Renal cortical epithelial cell (primary cell): Measurements from ENCODE around the gene PTPN3. TPM values are rescaled to one million over a fixed set of nuclear protein-coding genes. Genes with fewer than 3 reads are reported as not detected.
"Not testable (repeated sequence)": the region's sequence is repeated elsewhere in the genome, so short reads cannot be mapped to it uniquely, and the experiment has no call there.

ENCODE experiments used
- DNase-seq: peaks from one replicate; pipeline ENCODE4 v3.0.0-alpha.2; 2011; ENCODE audit warnings: low read depth
- total RNA-seq: library from RNA; depleted of rRNA; stranded (reverse); fragments of >200 nt; gene quantifications from 2 replicates; pipeline ENCODE4 v1.2.3, GENCODE V29; 2014

Gene PTPN3
- total RNA-seq, result 18.8 and 43.5 TPM in 2 replicates

DNA sequence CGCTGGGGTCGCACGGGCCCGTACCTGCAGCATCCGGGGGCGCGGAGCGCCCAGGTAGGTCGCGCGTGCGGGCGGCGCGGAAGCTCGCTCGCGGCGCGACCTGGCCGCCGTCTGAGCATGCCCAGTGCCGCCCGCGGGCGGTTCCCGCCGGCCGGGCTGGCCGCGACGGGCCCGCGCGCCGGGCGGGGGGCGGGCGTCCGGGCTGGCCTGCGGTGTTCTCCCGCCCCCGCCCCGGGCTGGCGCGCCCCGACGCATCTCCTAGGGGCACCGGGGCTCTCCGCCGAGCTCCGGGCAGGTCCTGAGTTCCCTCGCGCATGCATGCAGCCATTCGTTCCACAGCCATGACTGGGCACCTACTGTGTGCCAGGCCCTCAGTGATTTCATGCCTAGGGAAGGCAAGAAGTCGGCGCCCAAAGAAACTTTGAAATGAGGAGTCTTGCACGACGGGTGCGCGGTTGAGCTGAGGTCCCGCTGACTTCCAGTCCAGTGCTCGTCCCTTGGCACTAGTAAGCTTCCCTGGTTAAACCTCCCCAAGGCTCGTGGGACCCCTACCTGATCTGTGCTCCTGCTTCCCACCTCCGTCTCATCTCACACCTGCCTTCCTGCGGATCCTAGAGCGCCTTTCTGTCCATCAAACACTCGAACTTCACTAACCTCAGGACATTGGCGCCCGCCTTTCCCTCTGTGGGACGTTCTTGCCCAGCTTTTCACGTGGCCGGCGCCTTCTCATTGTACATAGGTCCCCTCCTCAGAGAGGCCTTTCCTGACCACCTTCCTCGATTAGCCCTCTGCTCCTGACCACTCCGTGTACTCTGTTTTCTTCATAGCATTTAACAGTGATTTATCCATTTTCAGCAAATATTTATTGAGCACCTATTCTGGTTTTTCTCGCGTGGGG, at the start of gene PTPN3:
TSS of gene PTPN3 (minus strand) at position 113 of the 898 bp plus-strand sequence. CDS start 34,873 bp downstream, outside the sequence.
- DNase-seq, result no peak

DNA sequence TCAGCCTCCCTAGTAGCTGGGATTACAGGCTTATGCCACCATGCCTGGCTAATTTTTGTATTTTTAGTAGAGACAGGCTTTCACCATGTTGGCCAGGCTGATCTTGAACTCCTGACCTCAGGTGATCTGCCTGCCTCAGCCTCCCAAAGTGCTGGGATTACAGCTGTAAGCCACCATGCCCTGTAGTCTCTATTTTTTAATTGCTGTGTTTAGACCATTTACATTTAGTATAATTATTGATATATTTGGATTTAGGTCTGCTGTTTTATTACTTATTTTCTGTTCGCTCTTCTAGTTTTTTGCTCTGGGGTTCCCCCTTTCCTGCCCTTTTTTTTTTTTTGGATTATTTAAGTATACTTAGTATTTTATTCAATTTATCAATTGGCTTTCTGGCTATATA, 46.8 kb upstream of the PTPN3 start:
- DNase-seq, result not testable (repeated sequence)

DNA sequence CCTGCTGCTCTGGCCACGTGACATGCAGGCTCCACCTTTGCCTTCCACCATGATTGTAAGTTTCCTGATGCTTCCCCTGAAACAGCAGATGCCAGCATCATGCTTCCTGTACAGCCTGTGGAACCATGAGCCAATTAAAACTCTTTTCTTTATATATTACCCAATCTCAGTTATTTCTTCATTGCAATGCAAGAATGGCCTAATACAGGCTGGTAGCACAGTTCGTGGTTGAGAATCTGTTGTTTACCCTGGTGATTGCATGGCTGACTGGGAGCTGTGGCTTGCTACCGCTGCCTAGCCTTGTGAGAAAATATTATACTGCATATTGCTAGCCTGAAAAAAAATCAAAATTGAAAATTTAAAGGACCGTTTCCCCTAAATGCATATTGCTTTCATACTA, 44.8 kb upstream of the PTPN3 start:
- DNase-seq, result peak; percentile 22

GRCh38 chr9:109538346-109538745, 40.2 kb upstream of the PTPN3 start:
- DNase-seq, result peak; percentile 28

GRCh38 chr9:109537288-109537687, 39.2 kb upstream of the PTPN3 start:
- DNase-seq, result no peak

GRCh38 chr9:109536859-109537258, 38.8 kb upstream of the PTPN3 start:
- DNase-seq, result no peak

DNA sequence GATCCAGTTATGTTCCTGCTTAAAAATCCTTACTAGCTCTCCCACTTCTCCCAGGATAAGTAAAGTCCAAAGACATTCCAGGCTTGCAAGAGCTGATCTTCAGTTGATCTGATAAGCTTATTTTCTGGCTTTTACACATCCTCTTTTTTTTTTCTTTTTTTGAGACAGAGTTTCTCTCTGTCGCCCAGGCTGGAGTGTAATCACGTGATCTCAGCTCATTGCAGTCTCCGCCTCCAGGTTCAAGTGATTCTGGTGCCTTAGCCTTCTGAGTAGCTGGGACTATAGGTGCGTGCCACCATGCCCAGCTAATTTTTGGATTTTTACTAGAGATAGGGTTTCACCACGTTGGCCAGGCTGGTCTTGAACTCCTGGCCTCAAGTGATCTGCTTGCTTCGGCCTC, 37.3 kb upstream of the PTPN3 start:
- DNase-seq, result no peak

DNA sequence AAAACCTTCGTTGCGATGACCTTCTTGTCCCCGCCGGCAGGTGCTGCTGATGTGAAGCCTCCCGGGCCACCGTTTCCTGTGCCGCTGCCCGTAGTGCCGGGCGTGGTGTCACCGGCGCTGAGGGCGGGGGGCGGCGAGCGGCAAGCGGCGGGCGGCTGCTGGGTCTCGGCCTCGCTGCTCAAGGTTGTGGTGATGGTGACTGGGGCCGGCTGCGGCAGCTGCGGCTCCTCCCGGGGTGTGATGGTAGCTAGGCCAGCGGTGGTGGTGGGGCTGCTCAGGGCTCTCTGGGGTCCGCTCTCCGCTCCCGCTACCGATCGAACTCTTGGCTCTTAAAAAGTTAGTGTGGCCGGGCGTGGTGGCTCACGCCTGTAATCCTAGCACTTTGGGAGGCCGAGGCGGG, 36.0 kb upstream of the PTPN3 start:
- DNase-seq, result no peak

GRCh38 chr9:109532652-109533051, 34.5 kb upstream of the PTPN3 start:
- not testable (repeated sequence) for DNase-seq

GRCh38 chr9:109522106-109522505, 24.0 kb upstream of the PTPN3 start:
- DNase-seq, result no peak

GRCh38 chr9:109520475-109521132, 22.5 kb upstream of the PTPN3 start:
- peak; percentile 78 for DNase-seq

GRCh38 chr9:109519366-109519765, 21.3 kb upstream of the PTPN3 start:
- no peak for DNase-seq

DNA sequence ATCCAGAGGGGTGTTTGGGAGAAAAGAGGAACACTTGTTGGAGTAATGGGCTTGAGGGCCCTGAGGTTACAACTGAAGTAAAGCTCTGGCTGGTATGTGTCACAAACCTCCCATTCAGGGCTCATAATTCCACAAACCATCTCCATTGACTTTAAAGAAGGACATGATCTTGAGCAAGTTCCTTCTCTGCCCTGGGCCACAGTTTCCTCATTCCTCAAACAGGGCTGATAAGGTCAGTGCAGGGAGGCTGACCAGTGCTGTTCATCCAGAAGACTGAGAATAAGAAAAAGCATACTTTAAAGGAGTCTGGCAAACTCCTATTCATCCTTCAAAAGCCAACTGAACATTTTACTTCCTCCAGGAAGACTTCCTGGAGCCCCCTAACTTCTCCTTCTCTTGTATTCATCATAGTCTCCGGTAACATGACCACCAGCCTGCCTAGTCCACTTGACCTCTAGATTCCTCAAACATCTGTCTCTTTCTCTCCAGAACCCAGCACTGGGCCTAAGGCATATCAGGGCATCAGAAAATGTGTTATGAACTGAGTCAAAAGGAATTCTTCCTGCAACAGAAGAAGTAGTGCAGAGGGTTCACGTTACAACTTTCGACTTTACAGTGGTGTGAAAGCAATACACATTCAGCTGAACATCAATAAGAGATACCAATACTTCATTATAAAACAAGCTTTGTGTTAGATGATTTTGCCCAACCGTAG, 20.7 kb upstream of the PTPN3 start:
- no peak for DNase-seq

DNA sequence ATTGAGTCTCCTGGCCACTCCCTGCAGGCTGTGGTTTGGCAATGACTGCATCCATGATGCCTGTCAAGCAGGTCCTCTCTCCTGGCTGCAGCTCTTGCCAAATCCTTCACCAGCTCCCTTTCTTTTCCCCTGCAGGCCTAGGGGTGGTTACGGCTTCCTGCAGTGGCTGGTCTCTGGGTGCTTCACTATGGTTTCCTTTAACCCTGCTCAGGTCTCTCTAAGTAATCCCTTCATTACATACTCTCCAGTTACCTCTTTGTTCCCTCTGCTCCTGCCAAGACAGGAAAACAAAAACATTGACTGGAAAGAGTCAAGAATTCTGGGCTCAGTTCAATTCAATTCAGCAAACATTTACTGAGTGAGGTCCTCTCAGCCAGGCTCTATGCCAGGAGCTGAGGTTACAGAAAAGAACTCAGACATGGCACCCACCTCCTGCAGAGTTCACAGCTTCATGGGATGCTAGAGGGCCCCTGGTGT, 19.8 kb upstream of the PTPN3 start:
- DNase-seq, result peak; percentile 68

- DNase-seq, result no peak
Observed at GRCh38 chr9:109513871-109514270, 15.8 kb upstream of the PTPN3 start.

- no peak for DNase-seq
Observed at GRCh38 chr9:109512170-109512756, 14.2 kb upstream of the PTPN3 start.

DNA sequence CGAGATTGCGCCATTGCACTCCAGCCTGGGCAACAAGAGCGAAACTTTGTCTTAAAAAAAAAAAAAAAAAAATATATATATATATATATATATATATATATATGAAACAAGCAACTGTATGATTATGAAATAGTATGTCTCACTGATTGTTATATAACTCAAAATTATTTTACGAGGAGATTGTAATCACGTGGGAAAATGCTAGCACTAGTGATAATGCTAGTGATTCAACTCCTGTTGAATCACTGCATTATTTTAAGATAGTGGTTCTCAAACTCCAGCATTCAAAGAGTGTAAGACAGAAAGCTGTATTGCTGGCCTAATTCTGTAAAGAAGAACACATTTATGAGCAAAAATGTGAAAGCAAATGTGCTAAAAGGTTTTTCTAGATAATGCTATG, 12.4 kb upstream of the PTPN3 start:
- no peak for DNase-seq

DNA sequence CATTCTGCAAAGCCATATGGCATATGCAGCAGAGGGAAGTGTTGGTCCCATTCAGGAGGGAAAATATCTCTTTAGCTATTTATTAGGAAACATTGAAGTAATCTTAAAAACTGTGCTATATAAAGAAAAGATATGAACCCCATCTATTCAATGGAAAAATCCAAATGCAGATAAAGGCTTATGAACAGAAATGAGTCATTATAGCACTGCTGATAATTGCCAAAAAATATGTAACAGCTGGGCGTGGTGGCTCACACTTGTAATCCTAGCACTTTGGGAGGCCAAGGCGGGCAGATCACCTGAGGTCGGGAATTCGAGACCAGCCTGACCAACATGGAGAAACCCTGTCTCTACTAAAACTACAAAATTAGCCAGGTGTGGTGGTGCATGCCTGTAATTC, 11.9 kb upstream of the PTPN3 start:
- DNase-seq, result not testable (repeated sequence)

GRCh38 chr9:109509611-109510010, 11.5 kb upstream of the PTPN3 start:
- DNase-seq, result no peak

DNA sequence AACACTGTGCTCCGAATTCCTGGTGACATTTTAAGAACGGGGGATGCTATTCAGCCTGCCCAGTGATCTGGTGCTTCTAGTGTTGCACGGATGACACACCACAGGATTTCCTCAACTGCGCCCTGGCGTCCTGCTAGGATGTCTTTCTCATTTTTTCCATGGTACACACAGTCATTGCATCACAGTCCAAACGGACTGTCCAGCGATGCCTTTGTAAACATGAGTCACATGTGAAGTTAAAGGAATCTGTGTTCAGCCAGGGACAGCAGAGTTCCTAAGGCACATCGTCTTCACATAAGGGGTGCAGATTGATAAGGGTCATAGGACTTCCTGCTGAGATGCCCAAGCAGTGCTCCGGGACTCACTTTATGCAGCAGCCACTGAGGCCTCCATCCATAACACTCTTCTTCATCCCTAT, 9.3 kb upstream of the PTPN3 start:
- DNase-seq, result peak; percentile 62

DNA sequence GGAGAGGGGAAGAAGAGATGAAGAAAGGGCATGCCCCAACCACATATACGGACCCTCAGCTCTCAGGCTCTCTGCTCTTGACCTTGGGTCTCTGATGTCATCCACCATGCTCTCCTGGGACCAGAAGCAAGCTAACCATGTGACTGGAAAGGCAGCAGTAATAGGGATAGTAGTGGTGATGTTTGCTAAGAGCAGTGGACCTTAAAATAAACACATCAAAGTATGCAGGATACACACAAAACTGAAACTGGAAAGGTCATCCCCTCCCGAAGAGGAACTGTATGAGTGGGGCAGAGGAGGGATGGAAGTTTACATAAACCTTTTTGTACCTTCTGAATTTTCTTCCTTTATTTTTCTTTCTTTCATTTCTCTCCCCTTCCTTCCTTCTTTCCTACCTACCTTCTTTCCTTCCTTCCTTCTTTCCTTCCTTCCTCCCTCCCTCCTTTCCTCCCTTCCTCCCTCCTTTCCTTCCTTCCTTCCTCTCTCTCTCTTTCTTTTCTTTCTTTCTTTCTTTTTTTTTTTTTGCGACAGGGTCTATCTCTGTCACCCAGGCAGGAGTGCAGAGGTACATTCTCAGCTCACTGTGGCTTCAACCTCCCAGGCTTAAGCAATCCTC, 8.1 kb upstream of the PTPN3 start:
- DNase-seq, result peak; percentile 83
